ENCODE measurements around the gene PHF10.

DNA sequence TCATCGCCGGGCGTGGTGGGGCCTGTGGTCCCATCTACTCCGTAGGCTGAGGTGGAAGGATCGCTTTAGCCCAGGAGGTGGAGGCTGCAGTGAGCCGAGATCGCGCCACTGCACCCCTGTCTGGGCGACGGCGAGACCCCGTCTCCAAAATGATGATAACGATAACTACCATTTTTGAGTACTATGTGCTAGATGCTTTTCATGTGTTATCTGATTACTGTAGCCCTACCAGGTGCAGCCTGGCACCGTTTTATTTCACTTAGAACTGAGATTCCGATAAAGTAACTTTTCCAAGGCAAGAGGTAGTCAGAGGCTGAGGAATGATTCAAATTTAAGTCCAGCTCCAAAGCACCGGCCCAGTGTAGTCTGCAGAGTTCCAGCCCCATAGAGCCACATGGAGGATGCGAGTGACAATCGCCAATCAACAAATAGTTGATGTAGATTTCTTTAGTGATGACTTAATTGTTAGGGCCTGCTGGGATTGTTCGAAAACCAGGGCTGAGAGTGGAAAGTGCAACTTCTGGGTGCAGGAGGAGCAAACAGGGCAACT lies 27.8 kb upstream of the PHF10 start:
- TF ChIP-seq, protein P1, sequence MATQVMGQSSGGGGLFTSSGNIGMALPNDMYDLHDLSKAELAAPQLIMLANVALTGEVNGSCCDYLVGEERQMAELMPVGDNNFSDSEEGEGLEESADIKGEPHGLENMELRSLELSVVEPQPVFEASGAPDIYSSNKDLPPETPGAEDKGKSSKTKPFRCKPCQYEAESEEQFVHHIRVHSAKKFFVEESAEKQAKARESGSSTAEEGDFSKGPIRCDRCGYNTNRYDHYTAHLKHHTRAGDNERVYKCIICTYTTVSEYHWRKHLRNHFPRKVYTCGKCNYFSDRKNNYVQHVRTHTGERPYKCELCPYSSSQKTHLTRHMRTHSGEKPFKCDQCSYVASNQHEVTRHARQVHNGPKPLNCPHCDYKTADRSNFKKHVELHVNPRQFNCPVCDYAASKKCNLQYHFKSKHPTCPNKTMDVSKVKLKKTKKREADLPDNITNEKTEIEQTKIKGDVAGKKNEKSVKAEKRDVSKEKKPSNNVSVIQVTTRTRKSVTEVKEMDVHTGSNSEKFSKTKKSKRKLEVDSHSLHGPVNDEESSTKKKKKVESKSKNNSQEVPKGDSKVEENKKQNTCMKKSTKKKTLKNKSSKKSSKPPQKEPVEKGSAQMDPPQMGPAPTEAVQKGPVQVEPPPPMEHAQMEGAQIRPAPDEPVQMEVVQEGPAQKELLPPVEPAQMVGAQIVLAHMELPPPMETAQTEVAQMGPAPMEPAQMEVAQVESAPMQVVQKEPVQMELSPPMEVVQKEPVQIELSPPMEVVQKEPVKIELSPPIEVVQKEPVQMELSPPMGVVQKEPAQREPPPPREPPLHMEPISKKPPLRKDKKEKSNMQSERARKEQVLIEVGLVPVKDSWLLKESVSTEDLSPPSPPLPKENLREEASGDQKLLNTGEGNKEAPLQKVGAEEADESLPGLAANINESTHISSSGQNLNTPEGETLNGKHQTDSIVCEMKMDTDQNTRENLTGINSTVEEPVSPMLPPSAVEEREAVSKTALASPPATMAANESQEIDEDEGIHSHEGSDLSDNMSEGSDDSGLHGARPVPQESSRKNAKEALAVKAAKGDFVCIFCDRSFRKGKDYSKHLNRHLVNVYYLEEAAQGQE (IDR thresholded peaks at IDR 0.05; ENCODE audit: insufficient replicate concordance, low read depth): no peak
- TF ChIP-seq, protein P2, sequence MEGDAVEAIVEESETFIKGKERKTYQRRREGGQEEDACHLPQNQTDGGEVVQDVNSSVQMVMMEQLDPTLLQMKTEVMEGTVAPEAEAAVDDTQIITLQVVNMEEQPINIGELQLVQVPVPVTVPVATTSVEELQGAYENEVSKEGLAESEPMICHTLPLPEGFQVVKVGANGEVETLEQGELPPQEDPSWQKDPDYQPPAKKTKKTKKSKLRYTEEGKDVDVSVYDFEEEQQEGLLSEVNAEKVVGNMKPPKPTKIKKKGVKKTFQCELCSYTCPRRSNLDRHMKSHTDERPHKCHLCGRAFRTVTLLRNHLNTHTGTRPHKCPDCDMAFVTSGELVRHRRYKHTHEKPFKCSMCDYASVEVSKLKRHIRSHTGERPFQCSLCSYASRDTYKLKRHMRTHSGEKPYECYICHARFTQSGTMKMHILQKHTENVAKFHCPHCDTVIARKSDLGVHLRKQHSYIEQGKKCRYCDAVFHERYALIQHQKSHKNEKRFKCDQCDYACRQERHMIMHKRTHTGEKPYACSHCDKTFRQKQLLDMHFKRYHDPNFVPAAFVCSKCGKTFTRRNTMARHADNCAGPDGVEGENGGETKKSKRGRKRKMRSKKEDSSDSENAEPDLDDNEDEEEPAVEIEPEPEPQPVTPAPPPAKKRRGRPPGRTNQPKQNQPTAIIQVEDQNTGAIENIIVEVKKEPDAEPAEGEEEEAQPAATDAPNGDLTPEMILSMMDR (IDR thresholded peaks at IDR 0.05; ENCODE audit: insufficient read depth, low read length): no peak
- TF ChIP-seq POLR2AphosphoS5 (IDR thresholded peaks at IDR 0.05; ENCODE audit: low read depth): no peak
- TF ChIP-seq GABPA (IDR thresholded peaks at IDR 0.05; ENCODE audit: low read depth): no peak
- TF ChIP-seq SPI1 (IDR thresholded peaks at IDR 0.05; ENCODE audit: borderline replicate concordance, low read depth): no peak

All from HL-60 (cell line).